ENCODE results near the gene AJM1.

DNA sequence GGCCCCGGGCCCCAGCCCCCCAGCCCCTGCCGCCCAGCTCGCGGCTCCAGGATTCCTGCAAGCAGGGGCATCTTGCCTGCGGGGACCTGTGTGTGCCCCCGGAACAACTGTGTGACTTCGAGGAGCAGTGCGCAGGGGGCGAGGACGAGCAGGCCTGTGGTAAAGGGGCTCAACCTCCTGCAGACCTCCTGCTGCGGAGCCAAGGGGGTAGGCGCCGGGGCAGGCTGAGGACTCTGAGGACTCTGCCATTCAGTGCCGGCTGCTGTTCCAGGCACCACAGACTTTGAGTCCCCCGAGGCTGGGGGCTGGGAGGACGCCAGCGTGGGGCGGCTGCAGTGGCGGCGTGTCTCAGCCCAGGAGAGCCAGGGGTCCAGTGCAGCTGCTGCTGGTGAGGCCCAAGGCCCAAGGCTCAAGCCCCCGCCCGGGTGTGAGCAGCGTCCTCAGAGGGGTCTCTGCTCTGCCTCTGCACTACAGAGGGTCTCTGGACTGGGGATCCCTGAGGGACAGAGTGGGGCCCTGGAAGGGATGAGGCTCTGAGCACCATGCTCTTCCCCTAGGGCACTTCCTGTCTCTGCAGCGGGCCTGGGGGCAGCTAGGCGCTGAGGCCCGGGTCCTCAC is 13.3 kb downstream of the AJM1 start:
- TF ChIP-seq, protein P1, sequence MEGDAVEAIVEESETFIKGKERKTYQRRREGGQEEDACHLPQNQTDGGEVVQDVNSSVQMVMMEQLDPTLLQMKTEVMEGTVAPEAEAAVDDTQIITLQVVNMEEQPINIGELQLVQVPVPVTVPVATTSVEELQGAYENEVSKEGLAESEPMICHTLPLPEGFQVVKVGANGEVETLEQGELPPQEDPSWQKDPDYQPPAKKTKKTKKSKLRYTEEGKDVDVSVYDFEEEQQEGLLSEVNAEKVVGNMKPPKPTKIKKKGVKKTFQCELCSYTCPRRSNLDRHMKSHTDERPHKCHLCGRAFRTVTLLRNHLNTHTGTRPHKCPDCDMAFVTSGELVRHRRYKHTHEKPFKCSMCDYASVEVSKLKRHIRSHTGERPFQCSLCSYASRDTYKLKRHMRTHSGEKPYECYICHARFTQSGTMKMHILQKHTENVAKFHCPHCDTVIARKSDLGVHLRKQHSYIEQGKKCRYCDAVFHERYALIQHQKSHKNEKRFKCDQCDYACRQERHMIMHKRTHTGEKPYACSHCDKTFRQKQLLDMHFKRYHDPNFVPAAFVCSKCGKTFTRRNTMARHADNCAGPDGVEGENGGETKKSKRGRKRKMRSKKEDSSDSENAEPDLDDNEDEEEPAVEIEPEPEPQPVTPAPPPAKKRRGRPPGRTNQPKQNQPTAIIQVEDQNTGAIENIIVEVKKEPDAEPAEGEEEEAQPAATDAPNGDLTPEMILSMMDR (IDR thresholded peaks at IDR 0.05; ENCODE audit: insufficient read depth, low read length), result no peak
- TF ChIP-seq, protein P2, sequence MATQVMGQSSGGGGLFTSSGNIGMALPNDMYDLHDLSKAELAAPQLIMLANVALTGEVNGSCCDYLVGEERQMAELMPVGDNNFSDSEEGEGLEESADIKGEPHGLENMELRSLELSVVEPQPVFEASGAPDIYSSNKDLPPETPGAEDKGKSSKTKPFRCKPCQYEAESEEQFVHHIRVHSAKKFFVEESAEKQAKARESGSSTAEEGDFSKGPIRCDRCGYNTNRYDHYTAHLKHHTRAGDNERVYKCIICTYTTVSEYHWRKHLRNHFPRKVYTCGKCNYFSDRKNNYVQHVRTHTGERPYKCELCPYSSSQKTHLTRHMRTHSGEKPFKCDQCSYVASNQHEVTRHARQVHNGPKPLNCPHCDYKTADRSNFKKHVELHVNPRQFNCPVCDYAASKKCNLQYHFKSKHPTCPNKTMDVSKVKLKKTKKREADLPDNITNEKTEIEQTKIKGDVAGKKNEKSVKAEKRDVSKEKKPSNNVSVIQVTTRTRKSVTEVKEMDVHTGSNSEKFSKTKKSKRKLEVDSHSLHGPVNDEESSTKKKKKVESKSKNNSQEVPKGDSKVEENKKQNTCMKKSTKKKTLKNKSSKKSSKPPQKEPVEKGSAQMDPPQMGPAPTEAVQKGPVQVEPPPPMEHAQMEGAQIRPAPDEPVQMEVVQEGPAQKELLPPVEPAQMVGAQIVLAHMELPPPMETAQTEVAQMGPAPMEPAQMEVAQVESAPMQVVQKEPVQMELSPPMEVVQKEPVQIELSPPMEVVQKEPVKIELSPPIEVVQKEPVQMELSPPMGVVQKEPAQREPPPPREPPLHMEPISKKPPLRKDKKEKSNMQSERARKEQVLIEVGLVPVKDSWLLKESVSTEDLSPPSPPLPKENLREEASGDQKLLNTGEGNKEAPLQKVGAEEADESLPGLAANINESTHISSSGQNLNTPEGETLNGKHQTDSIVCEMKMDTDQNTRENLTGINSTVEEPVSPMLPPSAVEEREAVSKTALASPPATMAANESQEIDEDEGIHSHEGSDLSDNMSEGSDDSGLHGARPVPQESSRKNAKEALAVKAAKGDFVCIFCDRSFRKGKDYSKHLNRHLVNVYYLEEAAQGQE (IDR thresholded peaks at IDR 0.05; ENCODE audit: insufficient replicate concordance, low read depth), result no peak
- TF ChIP-seq SPI1 (IDR thresholded peaks at IDR 0.05; ENCODE audit: borderline replicate concordance, low read depth) (no peak), POLR2AphosphoS5 (IDR thresholded peaks at IDR 0.05; ENCODE audit: low read depth) (no peak)
